Neuron (in vitro differentiated cells): ENCODE data around the gene REEP2.

Experiments used
- H2AFZ ChIP-seq: one replicate; pipeline ENCODE4 v1.6.1; 2013; ENCODE audit warnings: low read depth, mild to moderate bottlenecking, inconsistent platforms, low read length, moderate library complexity
- H3K27me3 ChIP-seq: one replicate; pipeline ENCODE4 v1.6.1; 2013; ENCODE audit warnings: low read length; ENCODE audit not compliant: insufficient read depth
- H3K36me3 ChIP-seq: one replicate; pipeline ENCODE4 v1.6.1; 2013; ENCODE audit warnings: low read length; ENCODE audit not compliant: insufficient read depth
- H3K4me1 ChIP-seq: one replicate; pipeline ENCODE4 v1.6.1; 2013; ENCODE audit warnings: low read length; ENCODE audit not compliant: insufficient read depth
- H3K4me3 ChIP-seq: 2 replicates; pipeline ENCODE4 v1.5.1; 2013; ENCODE audit warnings: mild to moderate bottlenecking, low read length, moderate library complexity
- H3K9me3 ChIP-seq: one replicate; pipeline ENCODE4 v1.6.1; 2013; ENCODE audit warnings: low read length

Gene REEP2

GRCh38 chr5:138476918-138477317 is 38.1 kb downstream of the REEP2 start:
- Histone ChIP-seq H3K36me3 (no peaks in the 10 kb centered on the region), H3K4me3 (no peak overlapping the region), H3K9me3 (no peaks in the 10 kb centered on the region), H3K4me1 (no peaks in the 10 kb centered on the region), H3K27me3 (no peaks in the 10 kb centered on the region), H2AFZ (no peak overlapping the region)

GRCh38 chr5:138482638-138483037 is 43.8 kb downstream of the REEP2 start:
- no peaks in the 10 kb centered on the region for H3K4me1 ChIP-seq
- no peaks in the 10 kb centered on the region for H3K36me3 ChIP-seq
- H3K27me3 ChIP-seq, result no peaks in the 10 kb centered on the region
- no peak overlapping the region for H3K4me3 ChIP-seq
- H2AFZ ChIP-seq, result no peak overlapping the region
- H3K9me3 ChIP-seq, result no peaks in the 10 kb centered on the region

- no peaks in the 10 kb centered on the region for H3K27me3 ChIP-seq
- no peaks in the 10 kb centered on the region for H3K36me3 ChIP-seq
- no peak overlapping the region for H3K4me3 ChIP-seq
- H3K4me1 ChIP-seq, result peaks cover 38% of the 10 kb centered on the region
- H3K9me3 ChIP-seq, result no peaks in the 10 kb centered on the region
- no peak overlapping the region for H2AFZ ChIP-seq
Measured at GRCh38 chr5:138488481-138488945, 49.7 kb downstream of the REEP2 start.

- H3K4me1 ChIP-seq, result peaks cover 42% of the 10 kb centered on the region
- no peaks in the 10 kb centered on the region for H3K36me3 ChIP-seq
- no peak overlapping the region for H3K4me3 ChIP-seq
- no peak overlapping the region for H2AFZ ChIP-seq
- no peaks in the 10 kb centered on the region for H3K9me3 ChIP-seq
- no peaks in the 10 kb centered on the region for H3K27me3 ChIP-seq
Measured at GRCh38 chr5:138489683-138490061, 50.8 kb downstream of the REEP2 start.

- Histone ChIP-seq H3K9me3 (no peaks in the 10 kb centered on the region), H3K36me3 (no peaks in the 10 kb centered on the region), H3K4me3 (peak overlapping the region; percentile 0), H2AFZ (peak overlapping the region; percentile 0), H3K27me3 (no peaks in the 10 kb centered on the region), H3K4me1 (peaks cover 42% of the 10 kb centered on the region)
Measured at GRCh38 chr5:138490648-138491283, 51.9 kb downstream of the REEP2 start.

GRCh38 chr5:138491284-138491648 is 52.4 kb downstream of the REEP2 start:
- H3K4me1 ChIP-seq, result peaks cover 42% of the 10 kb centered on the region
- no peaks in the 10 kb centered on the region for H3K27me3 ChIP-seq
- H3K36me3 ChIP-seq, result no peaks in the 10 kb centered on the region
- H3K9me3 ChIP-seq, result no peaks in the 10 kb centered on the region
- H2AFZ ChIP-seq, result peak overlapping the region; percentile 64
- peak overlapping the region; percentile 57 for H3K4me3 ChIP-seq

GRCh38 chr5:138491669-138492559 is 53.1 kb downstream of the REEP2 start:
- peak overlapping the region; percentile 64 for H2AFZ ChIP-seq
- peak overlapping the region; percentile 57 for H3K4me3 ChIP-seq
- no peaks in the 10 kb centered on the region for H3K9me3 ChIP-seq
- peaks cover 42% of the 10 kb centered on the region for H3K4me1 ChIP-seq
- no peaks in the 10 kb centered on the region for H3K27me3 ChIP-seq
- no peaks in the 10 kb centered on the region for H3K36me3 ChIP-seq

- H3K4me3 ChIP-seq, result peak overlapping the region; percentile 57
- no peaks in the 10 kb centered on the region for H3K36me3 ChIP-seq
- peak overlapping the region; percentile 64 for H2AFZ ChIP-seq
- no peaks in the 10 kb centered on the region for H3K9me3 ChIP-seq
- peaks cover 42% of the 10 kb centered on the region for H3K4me1 ChIP-seq
- no peaks in the 10 kb centered on the region for H3K27me3 ChIP-seq
Measured at GRCh38 chr5:138492560-138493045, 53.7 kb downstream of the REEP2 start.

- H3K36me3 ChIP-seq, result no peaks in the 10 kb centered on the region
- H3K9me3 ChIP-seq, result no peaks in the 10 kb centered on the region
- no peak overlapping the region for H2AFZ ChIP-seq
- no peaks in the 10 kb centered on the region for H3K27me3 ChIP-seq
- no peak overlapping the region for H3K4me3 ChIP-seq
- H3K4me1 ChIP-seq, result peaks cover 32% of the 10 kb centered on the region
Measured at GRCh38 chr5:138495351-138495750, 56.5 kb downstream of the REEP2 start.
